ENCODE results near the gene TEKT2. TPM values are rescaled to one million over a fixed set of nuclear protein-coding genes. Genes with fewer than 3 reads are reported as not detected.
A peak's percentile ranks its signal among the peaks of the same experiment; 100 is the strongest.

TEKT2 gene
- total RNA-seq, 2 donors from 2014 or later: 1.3 to 1.6 TPM

GRCh38 chr1:36118447-36119204, 34.7 kb downstream of the TEKT2 start:
- no peaks in the 10 kb centered on the region for H3K27me3 ChIP-seq
- no peak for DNase-seq
- WGBS, 2 donors: 58 to 62% methylated on average over 3 to 10 of the region's 10 CpGs
- H3K4me1 ChIP-seq: no peaks in the 10 kb centered on the region
- H3K4me3 ChIP-seq: no peak overlapping the region
- no peak for ATAC-seq
- no peak for TF ChIP-seq CTCF (IDR thresholded peaks at IDR 0.05)
- TF ChIP-seq POLR2A (IDR thresholded peaks at IDR 0.05): no peak
- H3K9me3 ChIP-seq: no peaks in the 10 kb centered on the region
- H3K27ac ChIP-seq: no peak overlapping the region
- H3K36me3 ChIP-seq (replicated peaks in 1 of 2; ENCODE audit: insufficient read depth in 1 of 2, low read depth in 2 of 2): no peaks in the 10 kb centered on the region
- intact Hi-C loops (cut with DNase I): no loop called here

GRCh38 chr1:36119456-36119855, 35.6 kb downstream of the TEKT2 start:
- intact Hi-C loops (cut with DNase I): no loop called here
- Histone ChIP-seq H3K4me1 (no peaks in the 10 kb centered on the region), H3K36me3 (replicated peaks in 1 of 2; ENCODE audit: insufficient read depth in 1 of 2, low read depth in 2 of 2) (no peaks in the 10 kb centered on the region), H3K27ac (no peak overlapping the region), H3K9me3 (no peaks in the 10 kb centered on the region), H3K4me3 (no peak overlapping the region), H3K27me3 (no peaks in the 10 kb centered on the region)
- TF ChIP-seq POLR2A (IDR thresholded peaks at IDR 0.05) (no peak), CTCF (IDR thresholded peaks at IDR 0.05) (no peak)
- DNase-seq (no peak), ATAC-seq (no peak)
- WGBS, 2 donors: 49% methylated on average over 9 of the region's 9 CpGs; no CpG with 5 or more reads in 1 of the 2 donors

- Histone ChIP-seq H3K27ac (peak overlapping the region in 1 of 4 donors; percentile 44), H3K36me3 (replicated peaks in 1 of 2; ENCODE audit: insufficient read depth in 1 of 2, low read depth in 2 of 2) (no peaks in the 10 kb centered on the region), H3K4me1 (peaks cover 5% of the 10 kb centered on the region), H3K4me3 (no peak overlapping the region), H3K9me3 (no peaks in the 10 kb centered on the region), H3K27me3 (peaks cover 0 to 9% of the 10 kb centered on the region in 2 donors)
- intact Hi-C loops (cut with DNase I): no loop called here
- DNase-seq (no peak), ATAC-seq (no peak)
- TF ChIP-seq POLR2A (IDR thresholded peaks at IDR 0.05): no peak
- no peak for TF ChIP-seq CTCF (IDR thresholded peaks at IDR 0.05)
- WGBS, 2 donors: 82 to 85% methylated on average over 10 to 12 of the region's 12 CpGs
Observed at GRCh38 chr1:36122062-36123030, 38.5 kb downstream of the TEKT2 start.

- no peak for ATAC-seq
- peak overlapping the region in 1 of 4 donors; percentile 44 for H3K27ac ChIP-seq
- peak in 1 of 4 donors; percentile 48 for DNase-seq
- H3K36me3 ChIP-seq (replicated peaks in 1 of 2; ENCODE audit: insufficient read depth in 1 of 2, low read depth in 2 of 2): no peaks in the 10 kb centered on the region
- intact Hi-C loops (cut with DNase I): no loop called here
- no peak overlapping the region for H3K4me3 ChIP-seq
- TF ChIP-seq CTCF (IDR thresholded peaks at IDR 0.05) (no peak), POLR2A (IDR thresholded peaks at IDR 0.05) (no peak)
- WGBS, 2 donors: 55 to 61% methylated on average over 8 of the region's 8 CpGs
- peaks cover 5% of the 10 kb centered on the region for H3K4me1 ChIP-seq
- peaks cover 0 to 9% of the 10 kb centered on the region in 2 donors for H3K27me3 ChIP-seq
- no peaks in the 10 kb centered on the region for H3K9me3 ChIP-seq
Observed at GRCh38 chr1:36123356-36123755, 39.5 kb downstream of the TEKT2 start.
